Measurements from ENCODE around the gene EFCAB9.
A peak's percentile ranks its signal among the peaks of the same experiment; 100 is the strongest.

The EFCAB9 gene

DNA sequence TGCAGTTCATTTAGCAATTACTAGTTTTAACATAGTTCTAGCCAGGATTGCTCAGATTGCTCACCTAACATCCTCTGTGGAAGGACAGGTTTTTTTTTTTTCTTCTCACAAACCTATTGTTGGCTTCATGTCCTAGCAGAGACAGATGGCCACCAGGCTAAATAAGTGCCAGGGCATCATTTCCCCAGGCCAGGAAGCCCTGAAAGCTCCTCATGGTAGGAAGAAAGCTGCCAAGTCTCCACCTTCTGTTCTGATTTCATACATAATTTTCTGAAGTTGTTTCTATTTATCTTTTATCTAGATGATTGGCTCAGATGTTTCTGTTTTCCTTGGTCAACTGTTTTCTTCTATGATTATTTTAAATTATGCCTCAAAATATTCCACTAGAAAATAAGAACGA lies 31.0 kb downstream of the EFCAB9 start:
- DNase-seq (no peak), ATAC-seq (no peak)
- peaks cover 5% of the 10 kb centered on the region for H3K9me3 Mint-ChIP-seq
- peak overlapping the region; percentile 95 for H3K27ac Mint-ChIP-seq
- peak overlapping the region; percentile 40 for H3K4me3 Mint-ChIP-seq
- H3K27me3 Mint-ChIP-seq: no peaks in the 10 kb centered on the region
- H3K4me1 Mint-ChIP-seq: peaks cover 46% of the 10 kb centered on the region
- peaks cover 33% of the 10 kb centered on the region for H3K36me3 Mint-ChIP-seq (ENCODE audit: low read depth)

DNA sequence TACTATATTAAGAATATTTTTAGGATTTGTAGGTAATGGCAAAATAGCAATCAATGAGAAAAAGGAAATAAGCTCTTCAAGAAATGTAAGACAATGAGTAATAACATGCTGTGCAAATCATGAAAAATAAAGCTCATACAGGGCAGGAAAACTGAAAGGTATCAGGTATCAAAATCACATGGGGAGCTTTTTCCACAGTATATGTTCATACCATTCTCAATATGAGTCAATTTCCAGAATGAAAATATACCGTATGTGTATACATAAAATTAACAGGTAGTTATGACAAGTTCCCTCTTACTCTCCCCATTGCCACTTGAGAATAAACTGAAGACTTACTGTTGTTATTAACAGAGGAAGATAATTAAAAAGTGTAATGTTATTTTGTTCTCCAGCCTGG lies 35.9 kb downstream of the EFCAB9 start:
- H3K27me3 Mint-ChIP-seq: no peaks in the 10 kb centered on the region
- peaks cover 30% of the 10 kb centered on the region for H3K4me1 Mint-ChIP-seq
- H3K4me3 Mint-ChIP-seq: no peak overlapping the region
- peak; percentile 85 for ATAC-seq
- peaks cover 39% of the 10 kb centered on the region for H3K36me3 Mint-ChIP-seq (ENCODE audit: low read depth)
- H3K9me3 Mint-ChIP-seq: no peaks in the 10 kb centered on the region
- H3K27ac Mint-ChIP-seq: peak overlapping the region; percentile 61
- DNase-seq: no peak

DNA sequence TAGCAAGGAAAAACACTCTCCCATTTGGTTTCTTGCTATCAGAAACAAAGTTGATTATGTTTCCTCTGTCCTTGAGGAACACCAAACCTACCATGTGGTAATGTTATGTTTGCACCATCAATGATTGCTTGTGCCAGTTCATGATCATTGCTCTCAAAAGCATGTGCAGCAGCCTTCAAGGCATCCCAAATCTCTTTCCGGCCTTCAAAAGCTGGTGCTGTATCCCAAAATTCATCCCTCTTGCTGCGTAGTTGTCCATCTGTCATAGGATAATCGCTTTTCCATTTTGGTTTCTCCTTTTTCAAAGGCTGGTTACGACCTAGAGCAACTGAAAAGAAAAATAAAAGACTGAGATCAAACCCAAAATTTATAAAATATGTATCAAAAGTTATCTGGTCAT lies 40.1 kb downstream of the EFCAB9 start:
- Mint-ChIP-seq H3K9me3 (no peaks in the 10 kb centered on the region), H3K4me1 (peaks cover 54% of the 10 kb centered on the region), H3K4me3 (no peak overlapping the region), H3K27ac (no peak overlapping the region), H3K36me3 (ENCODE audit: low read depth) (peaks cover 27% of the 10 kb centered on the region), H3K27me3 (no peaks in the 10 kb centered on the region)
- no peak for ATAC-seq
- no peak for DNase-seq

DNA sequence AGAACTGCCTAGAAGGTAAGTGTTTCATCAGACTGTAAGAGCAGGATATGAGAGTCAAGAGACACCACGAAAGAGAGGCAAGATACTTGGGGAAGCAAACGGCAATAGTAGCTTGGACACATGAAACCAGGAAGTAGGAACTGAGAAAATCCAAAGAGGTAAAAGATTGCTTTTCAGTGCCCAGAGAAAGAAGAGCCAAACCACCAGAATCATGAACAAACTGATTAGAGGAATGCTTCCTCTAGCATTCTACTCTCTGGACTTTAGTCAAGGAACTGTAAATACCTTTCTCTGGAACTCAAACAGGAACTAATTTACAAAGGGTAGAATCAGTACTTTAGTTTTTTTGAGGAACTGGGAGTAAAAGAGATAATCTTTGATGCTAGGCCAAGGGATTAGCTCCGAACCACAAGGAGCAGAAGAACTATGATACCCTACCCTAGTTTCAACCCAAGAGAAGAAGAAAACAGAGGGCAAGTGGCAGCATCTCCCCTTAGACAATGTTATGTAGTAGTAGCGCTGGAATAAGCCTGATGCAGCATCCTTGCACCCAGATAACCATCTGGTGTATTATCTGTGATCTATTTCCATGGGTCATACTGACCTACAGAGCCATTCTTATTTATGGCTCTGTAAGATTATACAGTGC lies 41.3 kb downstream of the EFCAB9 start:
- DNase-seq (no peak), ATAC-seq (no peak)
- H3K27ac Mint-ChIP-seq: peak overlapping the region; percentile 16

DNA sequence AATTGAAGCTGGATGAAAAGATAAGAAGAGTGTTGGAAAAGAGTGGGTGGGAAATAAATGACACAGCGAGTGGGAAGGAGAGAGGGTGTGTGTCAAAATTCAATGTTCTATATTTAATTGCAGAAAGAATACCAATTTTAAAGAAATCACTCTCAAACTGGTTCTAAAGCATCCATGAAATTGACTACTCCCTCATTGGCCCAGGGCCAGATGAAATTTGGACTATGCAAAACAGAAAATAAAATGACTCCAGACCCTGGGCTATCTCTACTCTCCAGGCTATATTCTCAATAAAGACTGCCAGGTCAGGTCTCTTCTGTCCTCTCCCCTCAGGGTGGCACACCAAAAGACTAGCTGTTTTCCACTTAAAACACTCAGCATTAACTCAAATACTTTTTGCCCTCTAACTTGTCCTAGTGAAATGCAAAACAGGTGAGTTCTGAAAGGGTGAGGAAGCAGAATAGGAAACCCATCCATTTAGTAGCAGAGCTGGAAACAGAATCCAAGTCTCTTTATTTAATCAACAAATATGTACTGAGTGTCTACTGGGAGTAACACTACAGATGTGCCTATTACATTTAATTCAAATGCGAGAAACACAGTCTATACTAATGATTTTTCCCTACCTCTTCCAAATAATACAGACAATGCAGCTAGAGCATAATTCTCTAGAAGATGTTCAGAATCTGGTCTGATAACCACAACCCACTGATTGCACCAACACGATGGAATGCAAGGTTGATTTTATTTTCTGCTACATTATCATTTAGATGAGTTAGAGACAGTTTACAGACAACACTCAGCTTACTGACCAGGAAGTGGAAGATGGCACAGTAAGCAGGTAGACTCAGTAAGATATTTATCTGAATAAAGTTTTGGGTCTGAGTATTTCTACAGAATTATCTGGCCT lies 42.1 kb downstream of the EFCAB9 start:
- H3K4me3 Mint-ChIP-seq: no peak overlapping the region
- H3K9me3 Mint-ChIP-seq: no peaks in the 10 kb centered on the region
- H3K4me1 Mint-ChIP-seq: peaks cover 44% of the 10 kb centered on the region
- ATAC-seq (no peak), DNase-seq (no peak)
- peaks cover 15% of the 10 kb centered on the region for H3K36me3 Mint-ChIP-seq (ENCODE audit: low read depth)
- peak overlapping the region; percentile 16 for H3K27ac Mint-ChIP-seq
- H3K27me3 Mint-ChIP-seq: no peaks in the 10 kb centered on the region

More for the DNA sequence above, 41.3 kb downstream of the EFCAB9 start:
- H3K4me3 Mint-ChIP-seq: no peak overlapping the region
- H3K9me3 Mint-ChIP-seq: no peaks in the 10 kb centered on the region
- H3K36me3 Mint-ChIP-seq (ENCODE audit: low read depth): peaks cover 21% of the 10 kb centered on the region
- H3K4me1 Mint-ChIP-seq: peaks cover 48% of the 10 kb centered on the region
- no peaks in the 10 kb centered on the region for H3K27me3 Mint-ChIP-seq

DNA sequence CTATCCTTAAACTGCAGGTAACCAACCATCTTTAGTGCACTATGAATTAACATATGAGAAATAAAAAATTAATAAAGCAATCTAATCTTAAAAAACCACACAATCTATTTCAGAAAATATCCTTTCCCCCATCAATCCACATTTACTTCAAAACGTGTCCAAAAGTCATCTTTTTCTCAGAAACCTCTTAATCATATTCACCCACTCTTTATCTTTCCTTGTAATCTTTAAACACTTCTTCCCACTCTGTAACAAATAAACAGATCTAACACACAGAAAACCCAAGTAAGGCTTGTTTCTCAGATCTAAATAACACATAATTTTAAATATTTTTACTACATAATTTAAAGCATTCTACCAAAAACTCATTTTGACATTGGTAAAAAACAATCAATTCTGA lies 44.4 kb downstream of the EFCAB9 start:
- peaks cover 4% of the 10 kb centered on the region for H3K9me3 Mint-ChIP-seq
- no peak for ATAC-seq
- DNase-seq: no peak
- H3K27ac Mint-ChIP-seq: peak overlapping the region; percentile 43
- no peak overlapping the region for H3K4me3 Mint-ChIP-seq
- peaks cover 47% of the 10 kb centered on the region for H3K4me1 Mint-ChIP-seq
- H3K27me3 Mint-ChIP-seq: no peaks in the 10 kb centered on the region
- peaks cover 6% of the 10 kb centered on the region for H3K36me3 Mint-ChIP-seq (ENCODE audit: low read depth)

DNA sequence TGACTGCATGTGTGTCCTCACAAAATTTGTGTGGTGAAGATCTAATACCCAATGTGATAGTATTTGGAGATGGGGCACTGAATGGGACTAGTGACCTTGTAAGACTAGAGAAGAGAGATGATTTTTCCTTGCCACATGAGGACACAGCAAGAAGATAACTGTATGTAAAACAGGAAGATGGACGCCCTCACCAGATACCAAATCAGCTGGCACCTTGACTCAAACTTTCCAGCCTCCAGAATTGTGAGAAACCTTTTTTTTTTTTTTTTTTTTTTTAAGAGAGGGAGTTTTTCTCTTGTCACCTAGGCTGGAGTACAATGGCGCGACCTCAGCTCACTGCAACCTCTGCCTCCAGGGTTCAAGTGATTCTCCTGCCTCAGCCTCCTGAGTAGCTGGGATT lies 49.3 kb downstream of the EFCAB9 start:
- no peaks in the 10 kb centered on the region for H3K27me3 Mint-ChIP-seq

DNA sequence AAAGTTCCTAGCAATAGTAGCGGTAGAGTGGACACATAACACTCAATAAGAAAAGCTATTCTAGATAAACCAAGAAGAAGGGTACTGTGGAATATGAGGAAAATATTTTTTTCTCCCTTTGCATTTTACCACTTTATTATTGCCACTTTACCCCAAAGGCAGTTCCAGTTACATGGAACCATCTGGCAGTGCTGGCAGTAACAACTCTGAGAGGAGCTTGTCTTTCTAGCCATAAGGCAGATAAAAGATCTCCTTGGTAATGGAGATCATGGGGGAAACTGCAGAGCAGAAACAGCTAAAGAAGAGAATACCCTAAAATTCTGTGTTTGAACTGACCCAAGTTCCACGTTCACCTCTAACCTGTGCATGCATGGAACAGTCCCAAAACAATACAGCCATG lies 51.1 kb downstream of the EFCAB9 start:
- peaks cover 4% of the 10 kb centered on the region for H3K9me3 Mint-ChIP-seq
- no peaks in the 10 kb centered on the region for H3K27me3 Mint-ChIP-seq
- ATAC-seq (no peak), DNase-seq (no peak)
- H3K4me1 Mint-ChIP-seq: peaks cover 12% of the 10 kb centered on the region
- H3K4me3 Mint-ChIP-seq: no peak overlapping the region
- no peak overlapping the region for H3K27ac Mint-ChIP-seq
- peaks cover 14% of the 10 kb centered on the region for H3K36me3 Mint-ChIP-seq (ENCODE audit: low read depth)

More for the DNA sequence above, 49.3 kb downstream of the EFCAB9 start:
- Mint-ChIP-seq H3K27ac (no peak overlapping the region), H3K4me1 (peaks cover 22% of the 10 kb centered on the region), H3K4me3 (no peak overlapping the region), H3K9me3 (peaks cover 4% of the 10 kb centered on the region), H3K36me3 (ENCODE audit: low read depth) (peaks cover 8% of the 10 kb centered on the region)
- no peak for ATAC-seq
- peak; percentile 27 for DNase-seq

DNA sequence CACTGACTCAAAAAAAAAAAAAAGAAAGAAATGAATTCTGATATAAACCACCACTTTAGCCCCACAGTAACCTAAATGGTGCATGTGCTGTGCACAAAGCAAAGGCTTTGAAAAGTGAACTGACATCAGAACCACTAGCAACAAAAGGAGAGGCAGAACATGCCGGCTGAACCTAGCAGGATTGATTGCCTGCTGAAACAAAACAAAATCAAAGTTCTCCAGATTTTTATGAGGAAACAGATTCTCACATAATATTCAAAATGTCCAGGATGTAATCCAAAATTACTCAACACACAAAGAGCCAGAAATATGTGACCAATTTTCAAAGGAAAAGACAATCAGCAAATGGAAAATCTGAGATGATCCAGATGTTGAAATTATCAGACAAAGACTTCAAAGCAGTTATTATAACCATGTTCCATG lies 51.7 kb downstream of the EFCAB9 start:
- H3K4me1 Mint-ChIP-seq: peaks cover 12% of the 10 kb centered on the region
- peaks cover 4% of the 10 kb centered on the region for H3K9me3 Mint-ChIP-seq
- no peaks in the 10 kb centered on the region for H3K27me3 Mint-ChIP-seq
- DNase-seq: no peak
- no peak overlapping the region for H3K4me3 Mint-ChIP-seq
- no peak overlapping the region for H3K27ac Mint-ChIP-seq
- peaks cover 21% of the 10 kb centered on the region for H3K36me3 Mint-ChIP-seq (ENCODE audit: low read depth)
- ATAC-seq: no peak

DNA sequence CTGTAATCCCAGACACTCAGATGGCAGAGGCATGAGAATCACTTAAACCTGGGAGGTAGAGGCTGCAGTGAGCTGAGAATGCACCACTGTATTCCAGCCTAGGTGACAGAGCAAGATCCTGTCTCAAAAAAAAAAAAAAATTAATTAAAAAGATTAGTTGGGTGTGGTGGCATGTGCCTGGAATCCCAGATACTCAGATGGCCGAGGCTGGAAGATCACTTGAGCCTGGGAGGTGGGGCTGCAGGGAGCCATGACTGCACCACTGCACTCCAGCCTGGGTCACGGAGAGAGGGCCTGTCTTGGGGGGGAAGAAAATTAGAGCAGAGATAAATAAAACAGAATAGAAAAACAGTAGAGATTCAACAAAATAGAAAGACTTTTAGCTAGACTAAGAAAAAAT lies 54.7 kb downstream of the EFCAB9 start:
- H3K27ac Mint-ChIP-seq: no peak overlapping the region
- H3K9me3 Mint-ChIP-seq: peaks cover 19% of the 10 kb centered on the region
- peaks cover 7% of the 10 kb centered on the region for H3K4me1 Mint-ChIP-seq
- no peak for DNase-seq
- H3K36me3 Mint-ChIP-seq (ENCODE audit: low read depth): peaks cover 27% of the 10 kb centered on the region
- no peaks in the 10 kb centered on the region for H3K27me3 Mint-ChIP-seq
- ATAC-seq: no peak
- no peak overlapping the region for H3K4me3 Mint-ChIP-seq

DNA sequence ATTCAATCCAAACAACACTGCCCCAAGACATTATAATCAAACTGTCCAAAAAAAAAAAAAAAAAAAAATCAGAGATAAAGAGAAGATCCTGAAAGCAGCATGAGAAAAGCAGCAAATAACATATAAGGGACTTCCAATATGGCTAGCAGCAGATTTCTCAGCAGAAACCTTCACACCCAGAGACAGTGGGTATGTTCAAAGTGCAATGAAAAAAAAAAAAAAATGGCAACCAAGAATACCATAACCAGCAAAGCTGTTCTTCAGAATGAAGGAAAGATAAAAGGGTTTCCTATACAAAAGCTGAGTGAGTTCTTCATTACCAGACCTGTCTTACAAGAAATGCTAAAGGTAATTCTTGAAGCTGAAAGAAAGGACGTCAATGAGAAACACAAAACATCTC lies 57.4 kb downstream of the EFCAB9 start:
- H3K4me3 Mint-ChIP-seq: no peak overlapping the region
- H3K4me1 Mint-ChIP-seq: no peaks in the 10 kb centered on the region
- H3K27ac Mint-ChIP-seq: no peak overlapping the region
- H3K36me3 Mint-ChIP-seq (ENCODE audit: low read depth): peaks cover 41% of the 10 kb centered on the region
- H3K27me3 Mint-ChIP-seq: no peaks in the 10 kb centered on the region
- no peak for ATAC-seq
- H3K9me3 Mint-ChIP-seq: peaks cover 22% of the 10 kb centered on the region
- DNase-seq: no peak

DNA sequence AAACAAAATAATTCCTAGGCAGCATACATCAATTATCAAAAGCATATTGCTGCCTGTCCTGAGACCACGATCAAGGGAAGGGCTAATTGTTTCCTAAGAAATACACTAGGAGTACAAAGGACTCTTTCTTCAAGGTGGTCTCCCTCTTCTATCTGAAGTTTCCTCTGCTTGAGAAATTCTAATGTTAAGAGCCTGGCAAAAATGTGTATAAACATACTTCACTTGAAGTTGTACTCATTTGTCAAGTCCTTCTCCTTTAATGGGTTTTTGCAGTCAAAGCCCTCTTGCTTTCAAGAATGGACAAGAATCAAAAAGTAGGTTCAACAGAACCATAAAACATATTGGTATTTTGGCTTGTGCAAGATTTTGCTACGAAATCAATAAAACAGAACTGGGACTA lies 58.5 kb downstream of the EFCAB9 start:
- DNase-seq: no peak
- Mint-ChIP-seq H3K27ac (no peak overlapping the region), H3K4me1 (no peaks in the 10 kb centered on the region), H3K4me3 (no peak overlapping the region), H3K27me3 (no peaks in the 10 kb centered on the region), H3K36me3 (ENCODE audit: low read depth) (peaks cover 48% of the 10 kb centered on the region), H3K9me3 (peaks cover 22% of the 10 kb centered on the region)
- ATAC-seq: no peak
